ENCODE measurements around the gene TMEM135. TPM values are rescaled to one million over a fixed set of nuclear protein-coding genes. Genes with fewer than 3 reads are reported as not detected.

The TMEM135 gene
- total RNA-seq, 1 donor from 2014 or later = 38.1 TPM

GRCh38 chr11:87194985-87195820, 157.5 kb downstream of the TMEM135 start:
- Mint-ChIP-seq H3K27ac (ENCODE audit: unreplicated experiment) (no peak overlapping the region), H3K9me3 (ENCODE audit: unreplicated experiment) (peaks cover 2% of the 10 kb centered on the region), H3K36me3 (ENCODE audit: unreplicated experiment) (no peaks in the 10 kb centered on the region), H3K4me1 (ENCODE audit: low read depth, unreplicated experiment) (peaks cover 2% of the 10 kb centered on the region), H3K4me3 (ENCODE audit: unreplicated experiment) (no peak overlapping the region), H3K27me3 (ENCODE audit: unreplicated experiment) (peaks cover 2% of the 10 kb centered on the region)
- DNase-seq = no peak
- no peak for TF ChIP-seq CTCF (IDR thresholded peaks at IDR 0.05; ENCODE audit: partially characterized antibody, unreplicated experiment)

- no peak overlapping the region for H3K27ac Mint-ChIP-seq (ENCODE audit: unreplicated experiment)
- peaks cover 2% of the 10 kb centered on the region for H3K4me1 Mint-ChIP-seq (ENCODE audit: low read depth, unreplicated experiment)
- no peak for DNase-seq
- no peak for TF ChIP-seq CTCF (IDR thresholded peaks at IDR 0.05; ENCODE audit: partially characterized antibody, unreplicated experiment)
- H3K27me3 Mint-ChIP-seq (ENCODE audit: unreplicated experiment) = no peaks in the 10 kb centered on the region
- H3K4me3 Mint-ChIP-seq (ENCODE audit: unreplicated experiment) = no peak overlapping the region
- H3K9me3 Mint-ChIP-seq (ENCODE audit: unreplicated experiment) = peaks cover 2% of the 10 kb centered on the region
- no peaks in the 10 kb centered on the region for H3K36me3 Mint-ChIP-seq (ENCODE audit: unreplicated experiment)
Observed at GRCh38 chr11:87198266-87198881, 160.6 kb downstream of the TMEM135 start.

GRCh38 chr11:87201376-87201775, 163.6 kb downstream of the TMEM135 start:
- H3K9me3 Mint-ChIP-seq (ENCODE audit: unreplicated experiment) = peaks cover 3% of the 10 kb centered on the region
- no peak for DNase-seq
- peaks cover 9% of the 10 kb centered on the region for H3K4me1 Mint-ChIP-seq (ENCODE audit: low read depth, unreplicated experiment)
- no peak overlapping the region for H3K27ac Mint-ChIP-seq (ENCODE audit: unreplicated experiment)
- no peak overlapping the region for H3K4me3 Mint-ChIP-seq (ENCODE audit: unreplicated experiment)
- no peak for TF ChIP-seq CTCF (IDR thresholded peaks at IDR 0.05; ENCODE audit: partially characterized antibody, unreplicated experiment)
- H3K36me3 Mint-ChIP-seq (ENCODE audit: unreplicated experiment) = no peaks in the 10 kb centered on the region
- no peaks in the 10 kb centered on the region for H3K27me3 Mint-ChIP-seq (ENCODE audit: unreplicated experiment)

GRCh38 chr11:87203907-87204602, 166.3 kb downstream of the TMEM135 start:
- no peak overlapping the region for H3K27ac Mint-ChIP-seq (ENCODE audit: unreplicated experiment)
- peaks cover 2% of the 10 kb centered on the region for H3K27me3 Mint-ChIP-seq (ENCODE audit: unreplicated experiment)
- peaks cover 1% of the 10 kb centered on the region for H3K9me3 Mint-ChIP-seq (ENCODE audit: unreplicated experiment)
- TF ChIP-seq CTCF (IDR thresholded peaks at IDR 0.05; ENCODE audit: partially characterized antibody, unreplicated experiment) = no peak
- H3K36me3 Mint-ChIP-seq (ENCODE audit: unreplicated experiment) = no peaks in the 10 kb centered on the region
- no peak overlapping the region for H3K4me3 Mint-ChIP-seq (ENCODE audit: unreplicated experiment)
- peaks cover 7% of the 10 kb centered on the region for H3K4me1 Mint-ChIP-seq (ENCODE audit: low read depth, unreplicated experiment)
- DNase-seq = no peak
